NCI-H345 (cell line): ENCODE results near the gene MAP6.

Experiments used
- DNase-seq: peaks from one replicate; lab custom pipeline; 2025; lab: John Stamatoyannopoulos, UW

Gene MAP6

GRCh38 chr11:75566763-75567279 lies 102.0 kb downstream of the MAP6 start:
- no peak for DNase-seq

- DNase-seq, result no peak
These were observed 102.7 kb downstream of the MAP6 start for GRCh38 chr11:75565916-75566762.

- DNase-seq, result no peak
These were observed 103.5 kb downstream of the MAP6 start for GRCh38 chr11:75565221-75565814.

- DNase-seq, result no peak
These were observed 104.8 kb downstream of the MAP6 start for GRCh38 chr11:75563978-75564552.

- no peak for DNase-seq
These were observed 105.3 kb downstream of the MAP6 start for GRCh38 chr11:75563501-75563977.

GRCh38 chr11:75562836-75563484 lies 105.9 kb downstream of the MAP6 start:
- no peak for DNase-seq

- peak; percentile 83 for DNase-seq
These were observed 106.6 kb downstream of the MAP6 start, which contains the start of gene SERPINH1 for GRCh38 chr11:75562048-75562835. SERPINH1 (plus strand) TSS chr11:75562253; CDS start chr11:75566350, 4,097 bp downstream.

- DNase-seq, result no peak
These were observed 107.3 kb downstream of the MAP6 start for GRCh38 chr11:75561426-75562047.

GRCh38 chr11:75560644-75561043 lies 108.2 kb downstream of the MAP6 start:
- DNase-seq, result no peak

- no peak for DNase-seq
These were observed 109.6 kb downstream of the MAP6 start for GRCh38 chr11:75558939-75559843.

- DNase-seq, result no peak
These were observed 111.0 kb downstream of the MAP6 start for GRCh38 chr11:75557666-75558494.

- DNase-seq, result no peak
These were observed 112.6 kb downstream of the MAP6 start for GRCh38 chr11:75556275-75556674.

GRCh38 chr11:75555079-75555811 lies 113.6 kb downstream of the MAP6 start:
- no peak for DNase-seq

- peak; percentile 25 for DNase-seq
These were observed 114.4 kb downstream of the MAP6 start for GRCh38 chr11:75554258-75555022.

GRCh38 chr11:75553889-75554257 lies 115.0 kb downstream of the MAP6 start:
- DNase-seq, result no peak

GRCh38 chr11:75553182-75553581 lies 115.7 kb downstream of the MAP6 start:
- no peak for DNase-seq

- no peak for DNase-seq
These were observed 119.4 kb downstream of the MAP6 start for GRCh38 chr11:75549370-75549958.
